Keratinocyte (primary cell): ENCODE measurements around the gene IRF2BP1. TPM values are rescaled to one million over a fixed set of nuclear protein-coding genes. Genes with fewer than 3 reads are reported as not detected.
A peak's percentile ranks its signal among the peaks of the same experiment; 100 is the strongest.

Experiments
- DNase-seq: peaks from one replicate; pipeline ENCODE4 v3.0.0-alpha.2; 2011; ENCODE audit warnings: low read depth, missing footprints, low spot score
- FAIRE-seq: peaks from 2 replicates; lab custom pipeline; 2011; peaks lifted over from hg19 to GRCh38; lab: Jason Lieb, UNC
- H2AFZ ChIP-seq: 2 replicates; pipeline ENCODE4 v1.6.0; 2012; ENCODE audit warnings: low read length, control low read depth, inconsistent platforms; ENCODE audit not compliant: control insufficient read depth
- H3K27ac ChIP-seq: 2 replicates; pipeline ENCODE4 v1.5.1; 2011; ENCODE audit warnings: low read length; ENCODE audit not compliant: control insufficient read depth, insufficient read depth
- H3K27me3 ChIP-seq: 3 replicates; pipeline ENCODE4 v1.6.0; 2011; ENCODE audit warnings: low read length; ENCODE audit not compliant: control insufficient read depth, insufficient read depth; ENCODE audit errors: extremely low read depth
- H3K36me3 ChIP-seq, 2 experiments: 2 replicates in 1 of 2; 3 replicates in 1 of 2; pipeline ENCODE4 v1.5.1; 2011; ENCODE audit warnings: low read length in 2 of 2, mild to moderate bottlenecking in 1 of 2; ENCODE audit not compliant: control insufficient read depth in 2 of 2, insufficient read depth in 2 of 2; ENCODE audit errors: extremely low read depth in 1 of 2
- H3K4me1 ChIP-seq: 3 replicates; pipeline ENCODE4 v1.5.1; 2011; ENCODE audit warnings: low read length; ENCODE audit not compliant: control insufficient read depth, insufficient read depth; ENCODE audit errors: extremely low read depth
- H3K4me2 ChIP-seq: 3 replicates; pipeline ENCODE4 v1.6.0; 2011; ENCODE audit warnings: low read depth, low read length; ENCODE audit not compliant: control insufficient read depth, insufficient read depth; ENCODE audit errors: extremely low read depth
- H3K4me3 ChIP-seq, 3 experiments: fragments of 200-600 bp in 1 of 3; sonication (generic) in 1 of 3; 2 replicates in 2 of 3; 3 replicates in 1 of 3; pipeline ENCODE4 v1.5.1; 2011 to 2016; ENCODE audit warnings: low read length in 3 of 3, mild to moderate bottlenecking in 3 of 3, control low read depth in 2 of 3, inconsistent platforms in 1 of 3, low read depth in 1 of 3, mixed read lengths in 1 of 3, mixed run types in 1 of 3, moderate library complexity in 1 of 3; ENCODE audit not compliant: control insufficient read depth in 2 of 3, insufficient read depth in 2 of 3; ENCODE audit errors: extremely low read depth in 1 of 3
- H3K79me2 ChIP-seq: 2 replicates; pipeline ENCODE4 v1.6.0; 2012; ENCODE audit warnings: low read length; ENCODE audit not compliant: control insufficient read depth, insufficient read depth
- H3K9ac ChIP-seq: 3 replicates; pipeline ENCODE4 v1.6.0; 2011; ENCODE audit warnings: low read length; ENCODE audit not compliant: control insufficient read depth, insufficient read depth; ENCODE audit errors: extremely low read depth
- H3K9me1 ChIP-seq: 3 replicates; pipeline ENCODE4 v1.6.0; 2011; ENCODE audit warnings: low read length; ENCODE audit not compliant: control insufficient read depth, insufficient read depth; ENCODE audit errors: extremely low read depth
- H3K9me3 ChIP-seq: 2 replicates; pipeline ENCODE4 v1.5.1; 2012; ENCODE audit warnings: low read depth, low read length; ENCODE audit not compliant: control insufficient read depth
- H4K20me1 ChIP-seq: 3 replicates; pipeline ENCODE4 v1.6.0; 2011; ENCODE audit warnings: low read length; ENCODE audit not compliant: control insufficient read depth, insufficient read depth; ENCODE audit errors: extremely low read depth
- CTCF ChIP-seq, 3 experiments: IDR thresholded peaks in 1 of 3; conservative IDR thresholded peaks in 1 of 3; optimal IDR thresholded peaks in 1 of 3; 2 replicates in 2 of 3; 3 replicates in 1 of 3; pipeline versions ENCODE3 to v1.5.1; 2011; ENCODE audit warnings: low read length in 3 of 3, mild to moderate bottlenecking in 3 of 3, moderate library complexity in 2 of 3, control low read depth in 1 of 3, inconsistent platforms in 1 of 3; ENCODE audit not compliant: insufficient read depth in 2 of 3; ENCODE audit errors: extremely low read depth in 1 of 3
- EZH2 ChIP-seq: IDR thresholded peaks from one replicate; pipeline ENCODE4 v1.6.1; 2012; ENCODE audit warnings: inconsistent platforms, mild to moderate bottlenecking, low read length, moderate library complexity
- dilution Hi-C: fragments of 300-500 bp; cut with MboI; formaldehyde crosslinking; loops from one replicate; pipeline ENCODE4 v1.7.0; 2020; ENCODE audit warnings: low sequenced_read_pairs; ENCODE audit not compliant: extremely low pct_ligation_motif_present
- polyA minus RNA-seq, 3 experiments: library from RNA; depleted of rRNA, polyadenylated mRNA; stranded (reverse); fragments of >200 nt; gene quantifications; 1 replicate in 1 of 3; 2 replicates in 1 of 3; 3 replicates in 1 of 3; pipeline ENCODE4 v1.2.3, GENCODE V29; 2011
- polyA plus RNA-seq, 5 experiments: library from polyadenylated mRNA; depleted of rRNA in 3 of 5; stranded (reverse) in 3 of 5; stranded (forward) in 1 of 5; unstranded in 1 of 5; fragments of >200 nt; gene quantifications; 1 replicate in 1 of 5; 2 replicates in 3 of 5; 3 replicates in 1 of 5; pipeline versions ENCODE4 v1.2.1 to v1.2.3, GENCODE V29; 2011 to 2012; ENCODE audit warnings: missing spikeins in 2 of 5, low read depth in 1 of 5, low replicate concordance in 1 of 5

IRF2BP1 gene
- 1.7 to 3.1 TPM (median 3.1 TPM) in 3 replicates for polyA plus RNA-seq
- 2.6 TPM for polyA plus RNA-seq (2011; ENCODE audit: low read depth)
- polyA plus RNA-seq (2011; cell fraction: cytosol; rRNA removed): 1.3 and 4.1 TPM in 2 replicates
- 2.9 and 4.1 TPM in 2 replicates for polyA plus RNA-seq (2011; cell fraction: nucleus; rRNA removed)
- 4.1 and 6.2 TPM in 2 replicates for polyA plus RNA-seq (2012; ENCODE audit: low replicate concordance)
- polyA minus RNA-seq: 1.6 to 2.8 TPM (median 1.7 TPM) in 3 replicates
- polyA minus RNA-seq (2011; cell fraction: cytosol; rRNA and poly(A)+ RNA removed): 15.3 TPM
- 3.6 and 5.8 TPM in 2 replicates for polyA minus RNA-seq (2011; cell fraction: nucleus; rRNA and poly(A)+ RNA removed)

GRCh38 chr19:45885556-45886426, at the start of gene IRF2BP1:
Gene IRF2BP1, minus strand, starts transcription at chr19:45886141. Its CDS starts 367 bp downstream, at chr19:45885774.
- H3K27ac ChIP-seq: peak within 1 kb of the TSS; percentile 94
- no peaks in the 10 kb centered on the region for H3K9me1 ChIP-seq
- TF ChIP-seq CTCF (optimal IDR thresholded peaks at IDR 0.05 in 1 of 3, IDR thresholded peaks at IDR 0.05 in 1 of 3, conservative IDR thresholded peaks at IDR 0.05 in 1 of 3; ENCODE audit: extremely low read depth in 1 of 3, insufficient read depth in 2 of 3, low read length in 3 of 3): no peak
- TF ChIP-seq EZH2: no peak
- H3K4me1 ChIP-seq: peaks cover 14% of the 10 kb centered on the region
- peak within 1 kb of the TSS; percentile 65 to 89 (median 82) for H3K4me3 ChIP-seq
- FAIRE-seq: no peak
- H3K9ac ChIP-seq: peak within 1 kb of the TSS; percentile 94
- H3K9me3 ChIP-seq: no peaks in the 10 kb centered on the region
- peaks cover 8% of the 10 kb centered on the region for H3K79me2 ChIP-seq
- peak within 1 kb of the TSS; percentile 99 for H2AFZ ChIP-seq
- H3K36me3 ChIP-seq: peaks cover 0 to 2% of the 10 kb centered on the region in 2 experiments
- H3K4me2 ChIP-seq: peak within 1 kb of the TSS; percentile 96
- DNase-seq: peak; percentile 40
- dilution Hi-C loops: no loop called here
- H4K20me1 ChIP-seq: no peaks in the 10 kb centered on the region
- peaks cover 7% of the 10 kb centered on the region for H3K27me3 ChIP-seq

GRCh38 chr19:45935267-45935666, 49.3 kb upstream of the IRF2BP1 start:
- FAIRE-seq (no peak), DNase-seq (no peak)
- Histone ChIP-seq H3K9ac (no peak overlapping the region), H3K27me3 (peaks cover 10% of the 10 kb centered on the region), H3K9me1 (no peaks in the 10 kb centered on the region), H3K27ac (no peak overlapping the region), H3K4me2 (no peak overlapping the region), H3K4me1 (no peaks in the 10 kb centered on the region), H3K4me3 (no peak overlapping the region), H3K9me3 (no peaks in the 10 kb centered on the region), H3K36me3 (no peaks in the 10 kb centered on the region), H3K79me2 (no peaks in the 10 kb centered on the region), H4K20me1 (no peaks in the 10 kb centered on the region), H2AFZ (no peak overlapping the region)
- dilution Hi-C loops: no loop called here
- TF ChIP-seq CTCF (optimal IDR thresholded peaks at IDR 0.05 in 1 of 3, IDR thresholded peaks at IDR 0.05 in 1 of 3, conservative IDR thresholded peaks at IDR 0.05 in 1 of 3; ENCODE audit: extremely low read depth in 1 of 3, insufficient read depth in 2 of 3, low read length in 3 of 3) (no peak), EZH2 (no peak)
